Measurements from ENCODE around the gene RTL1. TPM values are rescaled to one million over a fixed set of nuclear protein-coding genes. Genes with fewer than 3 reads are reported as not detected.
A peak's percentile ranks its signal among the peaks of the same experiment; 100 is the strongest.

Gene RTL1
- total RNA-seq, 1 donor from 2014 or later = 4.2 TPM

- no peak for DNase-seq
Measured at GRCh38 chr14:100898465-100898864, 5.1 kb downstream of the RTL1 start.

GRCh38 chr14:100896369-100897060, 7.0 kb downstream of the RTL1 start:
- DNase-seq = no peak

GRCh38 chr14:100895411-100895810, 8.1 kb downstream of the RTL1 start:
- no peak for DNase-seq

GRCh38 chr14:100894416-100894815, 9.1 kb downstream of the RTL1 start:
- DNase-seq = no peak

GRCh38 chr14:100893760-100894159, 9.8 kb downstream of the RTL1 start:
- no peak for DNase-seq

- DNase-seq = no peak
Measured at GRCh38 chr14:100893228-100893601, 10.3 kb downstream of the RTL1 start.

GRCh38 chr14:100892496-100893227, 10.9 kb downstream of the RTL1 start:
- DNase-seq = no peak

- no peak for DNase-seq
Measured at GRCh38 chr14:100891501-100892445, 11.7 kb downstream of the RTL1 start.

- DNase-seq = no peak
Measured at GRCh38 chr14:100891051-100891450, 12.5 kb downstream of the RTL1 start.

- no peak for DNase-seq
Measured at GRCh38 chr14:100890061-100890850, 13.3 kb downstream of the RTL1 start.

- no peak for DNase-seq
Measured at GRCh38 chr14:100889641-100890040, 13.9 kb downstream of the RTL1 start.

- DNase-seq = peak; percentile 21
Measured at GRCh38 chr14:100888789-100889315, 14.7 kb downstream of the RTL1 start.

- DNase-seq = peak; percentile 54
Measured at GRCh38 chr14:100887728-100888335, 15.7 kb downstream of the RTL1 start.

GRCh38 chr14:100885617-100886016, 17.9 kb downstream of the RTL1 start:
- DNase-seq = peak; percentile 74

GRCh38 chr14:100885196-100885595, 18.3 kb downstream of the RTL1 start:
- DNase-seq = no peak

GRCh38 chr14:100884456-100884855, 19.1 kb downstream of the RTL1 start:
- no peak for DNase-seq

GRCh38 chr14:100883789-100884101, 19.8 kb downstream of the RTL1 start:
- no peak for DNase-seq

GRCh38 chr14:100882991-100883788, 20.3 kb downstream of the RTL1 start:
- DNase-seq = no peak

GRCh38 chr14:100882026-100882967, 21.2 kb downstream of the RTL1 start:
- no peak for DNase-seq

Data from skin of body (tissue), 2 donors.